Measurements from ENCODE around the gene SSU72.
"Not testable (repeated sequence)": the region's sequence is repeated elsewhere in the genome, so short reads cannot be mapped to it uniquely, and the experiment has no call there.

Gene SSU72

GRCh38 chr1:1504777-1505365 is 69.8 kb downstream of the SSU72 start:
- peak; percentile 47 for DNase-seq (ENCODE audit: low read depth)

- not testable (repeated sequence) for DNase-seq (ENCODE audit: low read depth)
Observed at GRCh38 chr1:1495461-1495975, 79.1 kb downstream of the SSU72 start.

GRCh38 chr1:1494311-1494710 is 80.4 kb downstream of the SSU72 start:
- DNase-seq (ENCODE audit: low read depth) = not testable (repeated sequence)
